H1 (cell line): Measurements from ENCODE around the gene FKRP. TPM values are rescaled to one million over a fixed set of nuclear protein-coding genes. Genes with fewer than 3 reads are reported as not detected.

Source experiments
- HDAC6 ChIP-seq: IDR thresholded peaks from one replicate; pipeline ENCODE4 v1.7.1; 2012; ENCODE audit warnings: low read depth, mild to moderate bottlenecking, inconsistent platforms, low read length, moderate library complexity
- POLR2A ChIP-seq, 2 experiments: IDR thresholded peaks; 1 replicate in 1 of 2; 2 replicates in 1 of 2; pipeline ENCODE4 v1.6.1; 2011; ENCODE audit warnings: low read depth in 2 of 2, low read length in 2 of 2, mild to moderate bottlenecking in 2 of 2; ENCODE audit errors: control extremely low read depth in 1 of 2
- YY1 ChIP-seq: IDR thresholded peaks from 2 replicates; pipeline ENCODE4 v1.6.1; 2011; ENCODE audit warnings: low read depth, mild to moderate bottlenecking, low read length
- polyA plus RNA-seq, 7 experiments: library from polyadenylated mRNA; depleted of rRNA in 3 of 7; stranded (reverse) in 5 of 7; unstranded in 2 of 7; fragments of >200 nt in 5 of 7; fragments of 200-250 nt in 2 of 7; gene quantifications; 1 replicate in 5 of 7; 2 replicates in 1 of 7; 4 replicates in 1 of 7; pipeline versions ENCODE4 v1.2.1 to v1.2.3, GENCODE V29; 2011 to 2013; ENCODE audit warnings: missing spikeins in 2 of 7, mixed read lengths in 2 of 7
- total RNA-seq: library from RNA; stranded (reverse); fragmentation: NEBNext Ultra II Directional; extraction: Animal tissue kit (Norgen Biotek cat#: 25700); gene quantifications from 2 replicates; pipeline ENCODE4 v1.2.1, GENCODE V29; 2021

FKRP gene
- total and polyA plus RNA-seq, 2 of the 8 experiments (the other 6 are each of a cell fraction or from before 2014, with no cell fraction given) = 17.1 to 24.4 TPM

DNA sequence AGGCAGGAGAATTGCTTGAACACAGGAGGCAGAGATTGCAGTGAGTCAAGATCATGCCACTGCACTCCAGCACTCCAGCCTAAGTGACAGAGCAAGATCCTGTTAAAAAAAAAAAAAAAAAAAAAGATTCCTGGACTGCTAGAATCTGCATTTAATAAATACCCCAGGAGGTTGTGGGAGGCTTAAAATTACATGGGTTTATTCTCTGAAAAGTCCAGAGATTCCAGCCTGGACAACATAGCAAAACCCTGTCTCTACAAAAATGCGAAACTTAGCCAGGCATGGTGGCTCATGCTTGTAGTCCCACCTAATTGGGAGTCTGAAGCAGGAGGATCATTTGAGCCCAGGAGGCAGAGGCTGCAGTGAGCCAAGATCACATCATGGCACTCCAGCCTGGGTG, 52.0 kb downstream of the FKRP start (continued):
- TF ChIP-seq HDAC6 (no peak), YY1 (no peak), POLR2A (IDR thresholded peaks at IDR 0.05; ENCODE audit: control extremely low read depth in 1 of 2, low read depth in 2 of 2, low read length in 2 of 2) (no peak)
